Inferior parietal cortex (tissue), 1 donor: ENCODE results near the gene OR7A10.

Experiments
- DNase-seq: peaks from one replicate; pipeline ENCODE4 v3.0.0-alpha.2; 2016; ENCODE audit errors: extremely low spot score

OR7A10 gene

DNA sequence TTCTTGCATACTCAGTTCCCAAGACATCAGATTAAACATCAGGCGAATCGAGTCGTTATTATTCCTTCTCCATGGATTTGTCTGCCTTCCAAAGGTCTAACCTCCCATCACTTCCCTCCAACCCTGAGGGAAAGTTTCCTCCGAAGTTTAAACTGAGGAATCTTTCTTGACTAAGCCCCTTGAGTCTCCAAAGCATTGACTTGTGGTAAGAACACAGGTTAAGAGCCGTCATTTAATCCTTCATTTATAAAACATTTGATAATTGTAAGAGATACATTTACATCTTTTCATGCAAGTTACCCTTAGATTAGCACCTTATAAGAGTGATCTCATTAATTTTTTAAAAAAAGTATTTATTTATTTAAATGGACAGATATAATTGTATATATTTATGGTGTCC is at the start of gene OR7A10:
Gene OR7A10 (minus strand): TSS at position 101 of the 400 bp plus-strand sequence. CDS start 7,045 bp downstream, outside the sequence.
- no peak for DNase-seq

DNA sequence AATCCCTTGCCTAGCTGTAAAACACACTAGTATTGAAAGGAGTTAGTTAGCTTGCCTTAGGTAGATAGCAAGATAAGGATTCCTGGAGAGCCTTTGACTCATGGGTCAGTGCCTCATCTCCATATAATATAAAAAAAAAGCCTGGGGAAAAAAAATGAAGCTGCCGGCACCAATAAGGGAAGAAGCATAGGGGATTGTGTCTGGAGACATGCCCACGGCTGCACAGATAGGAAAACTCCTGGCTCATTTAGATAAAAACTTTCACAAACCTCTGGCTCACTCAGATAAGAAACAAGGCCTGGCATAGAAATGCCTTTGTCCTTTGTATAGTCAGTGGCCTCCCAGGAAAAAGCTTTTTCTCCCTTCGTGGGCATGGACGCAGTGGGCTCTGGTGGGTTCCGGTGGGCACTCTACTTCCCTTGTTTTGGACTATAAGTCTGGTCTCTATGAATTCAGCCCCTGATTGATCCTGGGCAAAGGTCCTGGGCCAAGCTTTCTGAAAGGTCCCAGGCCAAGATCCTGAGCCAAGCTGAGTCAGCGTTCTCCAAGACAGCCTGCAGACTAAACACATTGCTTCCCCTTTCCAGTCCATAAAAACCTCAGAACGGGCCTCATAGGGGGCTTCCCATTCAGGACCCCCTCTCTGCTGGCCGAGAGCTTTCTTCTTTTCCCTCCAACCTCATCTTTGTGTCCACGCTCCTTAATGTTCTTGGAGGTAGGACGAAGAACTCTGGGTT is 42.1 kb upstream of the OR7A10 start:
- no peak for DNase-seq

DNA sequence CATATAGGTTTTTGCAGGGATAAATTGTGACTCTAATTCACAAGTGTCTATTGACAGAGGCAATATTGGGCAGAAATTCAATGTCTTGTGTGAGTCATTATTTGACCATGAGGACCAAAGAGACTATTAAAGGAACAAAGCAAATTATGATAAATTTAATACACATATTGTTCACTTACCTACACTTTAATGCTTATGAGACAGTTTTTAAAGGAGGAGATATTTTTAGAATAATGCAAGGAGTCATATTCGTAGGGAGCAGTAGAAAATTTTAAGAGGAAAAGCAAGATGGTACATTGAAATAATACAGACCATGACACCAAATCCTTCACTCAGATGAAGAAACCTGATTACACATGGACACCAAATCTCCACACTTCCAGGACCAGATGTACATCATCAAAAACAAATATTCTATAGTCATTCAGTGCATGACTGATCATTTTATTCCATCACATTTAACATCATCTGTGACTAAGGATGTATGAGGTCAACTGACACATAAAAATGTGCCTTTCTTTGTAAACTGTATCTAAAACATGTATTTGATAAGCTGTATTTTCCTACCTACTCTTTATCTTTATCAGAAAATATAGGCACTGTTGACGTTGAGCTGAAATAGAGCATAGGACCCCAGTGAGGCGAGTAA is 41.4 kb upstream of the OR7A10 start:
- no peak for DNase-seq

DNA sequence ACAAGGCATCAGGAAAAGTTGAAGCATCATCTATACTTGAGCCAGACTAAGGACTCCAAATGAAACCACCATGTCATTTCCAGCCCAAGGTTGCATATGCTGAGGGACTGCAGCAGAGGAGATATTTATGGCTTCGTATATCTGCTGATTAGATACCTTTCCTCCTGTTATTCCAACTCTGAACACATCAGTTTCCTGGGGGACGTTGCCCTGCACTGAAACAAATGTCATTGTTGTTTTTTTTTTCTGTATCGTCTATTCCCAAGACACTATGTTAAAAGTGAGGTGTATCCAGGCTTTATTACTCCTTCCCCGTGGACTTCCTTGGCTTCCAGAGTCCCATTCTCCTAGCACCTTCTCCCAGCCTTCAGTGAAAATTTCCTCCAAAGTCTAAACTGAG is 37.3 kb upstream of the OR7A10 start, which contains the start of gene OR7A17:
Gene OR7A17 (minus strand): TSS at position 101 of the 400 bp plus-strand sequence. CDS start 4,777 bp downstream, outside the sequence.
- DNase-seq = no peak

DNA sequence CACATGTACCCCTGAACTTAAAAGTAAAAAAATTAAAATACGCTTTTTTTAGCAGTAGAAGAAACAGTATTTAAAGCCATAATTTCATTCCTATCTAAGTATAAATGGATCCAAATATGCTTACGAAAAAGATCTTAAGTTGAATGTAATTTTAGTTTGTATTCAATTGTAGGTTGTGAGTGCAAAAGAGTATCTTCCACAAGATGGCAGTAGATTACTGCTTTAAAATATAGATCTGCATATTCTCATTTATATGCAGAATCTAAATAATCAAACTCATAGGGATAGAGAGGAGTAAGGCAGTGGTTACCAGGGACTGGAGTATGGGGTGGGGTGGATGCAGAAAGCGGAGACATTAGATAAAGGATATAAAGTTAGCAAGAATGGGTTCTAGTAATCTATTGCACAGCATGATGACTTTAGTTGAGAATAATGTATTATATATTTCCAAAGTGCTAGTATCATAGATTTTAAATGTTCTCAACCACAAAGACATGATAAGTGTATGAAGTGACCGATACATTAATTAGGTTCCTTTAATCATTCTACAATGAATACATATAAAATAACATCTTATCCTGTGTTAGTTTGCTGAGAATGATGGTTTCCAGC is 23.0 kb upstream of the OR7A10 start:
- DNase-seq = peak; percentile 41

DNA sequence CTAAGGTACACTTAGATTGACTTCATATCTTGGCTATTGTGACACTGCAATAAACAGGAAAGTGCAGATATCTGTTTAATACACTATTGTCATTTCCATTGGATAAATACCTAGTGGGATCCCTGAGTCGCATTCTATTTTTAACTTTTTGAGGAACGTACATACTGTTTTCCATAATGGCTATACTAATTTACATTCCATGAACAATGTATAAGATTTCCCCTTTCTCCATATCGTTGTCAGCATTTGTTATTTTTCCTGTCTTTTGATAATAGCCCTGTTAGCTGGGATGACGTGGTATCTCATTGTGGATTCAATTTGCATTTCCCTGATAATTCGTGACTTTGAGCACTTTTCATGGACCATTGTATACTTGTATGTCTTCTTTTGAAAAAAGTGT is 19.8 kb upstream of the OR7A10 start:
- no peak for DNase-seq

DNA sequence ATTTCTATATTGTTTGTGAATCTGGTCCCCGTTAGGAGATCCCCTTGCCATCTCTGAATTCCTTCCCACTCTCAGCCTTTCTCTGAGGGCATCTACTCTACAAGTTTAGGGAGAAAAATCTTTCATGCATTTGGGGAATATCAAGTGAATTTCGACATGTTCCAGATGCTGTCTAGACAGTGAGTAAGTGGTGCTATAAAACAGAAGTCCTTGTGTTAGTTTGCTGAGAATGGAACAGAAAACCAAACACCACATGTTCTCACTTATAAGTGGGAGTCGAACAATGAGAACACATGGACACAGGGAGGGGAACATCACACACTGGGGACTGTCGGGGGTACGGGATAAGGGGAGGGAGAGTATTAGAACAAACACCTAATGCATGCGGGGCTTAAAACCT is 5.1 kb downstream of the OR7A10 start:
- no peak for DNase-seq

DNA sequence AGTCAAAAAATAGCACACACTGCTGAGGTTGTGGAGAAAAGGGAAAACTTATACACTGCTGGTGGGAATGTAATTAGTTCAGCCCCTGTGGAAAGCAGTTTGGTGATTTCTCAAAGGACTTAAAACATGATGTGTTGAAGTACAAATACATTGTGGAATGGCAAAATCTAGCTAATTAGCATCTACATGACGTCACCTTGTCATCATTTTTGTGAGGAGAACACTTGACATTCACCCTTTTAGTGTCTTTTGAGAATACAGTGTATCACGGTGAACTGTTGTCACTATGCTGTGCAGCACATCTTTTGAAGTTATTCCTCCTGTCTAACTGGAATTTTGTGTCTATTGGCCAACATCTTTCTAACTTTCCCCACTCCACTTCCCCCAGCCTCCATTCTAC is 5.6 kb downstream of the OR7A10 start:
- no peak for DNase-seq

DNA sequence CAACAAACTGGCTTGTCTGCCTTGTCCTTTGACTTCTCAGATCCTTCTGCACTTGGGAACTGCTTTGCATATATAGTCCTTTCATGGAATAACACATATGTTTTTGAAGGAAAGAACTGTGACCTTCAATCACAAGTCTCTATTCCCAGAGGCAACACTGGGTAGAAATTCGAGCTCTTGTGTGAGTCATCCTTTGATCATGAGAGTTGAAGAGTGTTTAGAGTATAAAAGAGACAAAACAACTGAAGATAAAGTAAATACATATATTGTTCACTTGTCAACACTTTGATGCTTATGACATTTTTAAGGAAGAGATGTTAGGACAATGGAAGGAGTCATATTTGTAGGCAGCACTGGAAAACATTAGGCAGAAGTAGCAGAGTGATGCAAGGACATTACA is 8.5 kb downstream of the OR7A10 start:
- DNase-seq = no peak

DNA sequence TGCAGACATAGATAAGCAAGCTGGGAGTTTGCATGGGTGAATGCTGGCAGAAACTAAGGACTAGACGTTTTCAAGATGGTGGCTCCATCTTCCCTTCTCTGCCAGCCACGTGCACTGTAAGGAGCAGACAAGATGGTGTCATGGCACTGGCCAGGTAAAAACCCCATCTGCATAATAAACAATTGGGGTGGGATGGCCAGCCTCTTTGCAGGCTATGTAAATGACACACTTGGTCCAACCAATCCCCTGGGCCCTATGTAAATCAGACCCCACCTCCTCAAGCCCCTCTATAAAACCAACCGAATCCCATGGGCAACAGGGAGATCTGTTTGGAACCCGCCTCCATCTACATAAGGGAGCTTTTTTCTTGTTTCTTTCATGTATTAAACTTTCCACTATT is 11.3 kb downstream of the OR7A10 start:
- DNase-seq = no peak

DNA sequence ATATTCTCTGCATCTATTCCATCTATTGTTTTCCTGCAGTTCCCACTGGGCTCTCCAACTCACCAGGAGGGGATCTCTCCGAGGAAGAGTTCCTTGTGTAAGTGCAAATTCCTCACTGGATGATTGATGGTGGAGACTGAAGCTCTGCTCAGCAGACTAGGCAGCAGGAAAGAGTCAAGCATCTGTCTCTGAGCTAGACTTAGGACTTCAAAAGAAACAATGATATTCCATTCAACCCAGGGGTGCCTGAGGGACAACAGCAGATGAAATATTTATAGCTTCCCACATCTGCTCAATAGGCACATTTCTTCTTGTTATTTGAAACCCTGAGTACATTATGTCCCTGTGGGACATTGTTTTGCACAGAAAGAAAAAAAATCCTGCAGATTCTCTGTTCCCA is 13.7 kb downstream of the OR7A10 start, which contains the start of the genes OR7A5 and OR7C1:
Gene OR7A5 (minus strand): TSS at position 175 of the 400 bp plus-strand sequence. CDS start 6,944 bp downstream, outside the sequence.
Gene OR7C1 (minus strand): TSS at position 175 of the 400 bp plus-strand sequence. CDS start 35,049 bp downstream, outside the sequence.
- DNase-seq = peak; percentile 16

DNA sequence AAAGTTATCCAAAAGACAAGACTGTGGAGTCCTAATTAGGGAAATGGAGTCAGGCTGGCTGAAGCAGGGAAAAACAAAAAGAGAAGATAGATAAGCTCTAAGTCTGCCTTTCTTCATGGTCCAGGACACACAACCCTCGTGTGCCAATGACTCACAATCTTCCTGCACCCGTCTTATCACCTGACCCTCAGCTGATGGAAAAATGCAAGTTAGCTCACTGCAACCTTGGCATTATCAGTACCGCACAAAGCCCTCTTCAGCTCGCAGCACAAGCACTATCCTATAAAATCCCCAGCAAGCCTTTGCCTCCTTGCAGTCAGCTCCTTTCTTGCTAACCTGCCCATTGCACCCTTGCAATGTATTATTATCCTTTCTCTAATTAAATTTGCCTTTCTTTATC is 18.0 kb downstream of the OR7A10 start:
- no peak for DNase-seq

DNA sequence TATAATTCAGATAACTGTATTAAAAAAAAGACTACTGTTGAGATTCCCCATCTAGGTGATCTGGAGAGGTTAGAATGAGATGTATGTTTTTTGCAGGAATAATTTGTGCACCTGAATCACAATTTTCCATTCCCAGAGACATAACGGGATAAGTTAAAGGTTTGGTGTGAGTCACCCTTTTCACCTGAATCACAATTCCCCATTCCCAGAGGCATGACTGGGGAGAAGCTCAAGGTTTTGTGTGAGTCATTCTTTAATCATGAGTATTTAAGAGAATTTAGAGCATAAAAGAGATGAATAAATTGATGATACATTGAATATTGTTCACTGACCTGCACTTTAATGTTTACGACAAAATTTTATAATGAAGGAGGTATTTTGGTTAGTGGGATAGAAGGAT is 22.7 kb downstream of the OR7A10 start:
- no peak for DNase-seq

DNA sequence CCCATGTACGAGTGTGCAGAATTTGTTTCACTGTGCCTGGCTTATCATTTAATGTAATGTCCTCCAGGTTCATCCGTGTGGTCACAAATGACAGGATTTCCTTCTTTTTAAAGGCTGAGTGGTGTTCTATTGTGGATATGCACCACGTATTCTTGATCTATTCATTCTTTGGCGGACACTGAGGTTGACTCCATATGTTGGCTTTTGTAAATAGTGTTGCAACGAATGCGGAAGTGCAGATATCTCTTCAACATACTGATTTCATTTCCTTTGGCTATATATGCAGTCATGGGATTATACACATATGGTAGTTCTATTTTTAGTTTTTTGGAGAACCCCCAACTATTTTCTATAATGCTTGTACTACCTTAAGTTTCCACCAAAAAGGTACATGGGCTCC is 26.8 kb downstream of the OR7A10 start:
- DNase-seq = no peak

DNA sequence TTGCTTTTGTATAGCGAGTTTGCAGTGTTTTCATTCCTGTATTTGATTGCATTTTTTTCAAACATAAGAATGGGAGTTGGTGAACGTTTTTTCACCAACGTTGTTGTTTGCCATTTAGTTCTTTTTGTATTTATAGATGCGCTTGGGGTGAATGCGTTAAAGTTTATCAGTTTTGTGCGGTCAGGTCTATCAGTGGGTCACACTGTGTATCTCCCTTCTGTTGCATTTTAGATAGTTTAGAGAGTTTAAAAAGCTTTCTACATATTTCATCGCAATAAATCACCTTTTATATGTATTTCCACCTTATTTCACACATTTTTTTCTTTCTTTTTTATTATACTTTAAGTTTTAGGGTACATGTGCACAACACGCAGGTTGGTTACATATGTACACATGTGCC is 30.1 kb downstream of the OR7A10 start:
- DNase-seq = no peak

DNA sequence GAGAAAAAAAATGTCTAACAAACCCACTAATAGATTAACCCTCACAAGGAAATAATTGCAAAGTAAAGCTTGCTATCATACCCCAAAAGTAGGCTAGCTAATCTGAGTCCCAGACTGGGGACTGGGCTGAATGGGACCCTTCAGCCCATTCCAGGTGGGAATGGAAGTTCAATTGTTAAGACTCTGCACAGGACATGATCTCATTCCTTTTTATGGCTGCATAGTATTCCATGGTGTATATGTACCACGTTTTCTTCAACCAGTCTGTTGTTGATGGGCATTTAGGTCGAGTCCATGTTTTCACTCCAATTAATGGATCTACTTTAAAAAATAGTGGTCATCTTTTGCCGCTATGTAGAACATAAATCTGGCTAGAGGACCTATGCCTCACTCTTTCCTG is 31.7 kb downstream of the OR7A10 start:
- DNase-seq = no peak

DNA sequence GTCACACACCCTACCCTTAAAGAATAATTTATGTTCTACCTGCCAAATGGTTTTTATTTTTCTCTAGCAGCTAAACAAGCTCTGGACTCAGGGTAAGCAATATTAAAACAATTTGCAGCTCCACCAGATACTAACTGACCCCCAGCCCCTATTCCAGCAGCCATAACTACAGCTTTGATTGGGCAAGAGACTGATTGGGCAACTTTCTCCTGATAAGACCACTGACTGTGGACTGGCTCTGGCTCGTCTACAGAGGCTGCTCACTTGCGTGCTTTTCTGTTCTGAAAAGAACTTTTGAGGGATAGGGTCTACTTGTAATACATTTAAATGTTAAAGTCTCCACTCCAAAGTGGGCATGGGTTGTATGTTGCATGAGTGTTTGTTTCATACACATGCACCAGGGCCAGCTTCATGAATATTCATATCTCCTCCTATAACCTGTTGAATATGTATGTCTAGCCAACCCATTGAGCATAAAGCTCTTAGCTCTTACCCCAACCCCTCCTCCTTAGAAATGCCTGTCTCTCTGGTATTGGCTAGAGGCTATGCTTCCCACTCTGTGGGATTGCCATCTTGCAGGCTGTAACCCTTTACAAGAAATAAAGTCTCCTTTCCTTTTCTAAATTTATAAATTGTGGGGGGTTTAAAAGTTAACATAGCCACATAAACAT is 33.6 kb downstream of the OR7A10 start:
- no peak for DNase-seq

DNA sequence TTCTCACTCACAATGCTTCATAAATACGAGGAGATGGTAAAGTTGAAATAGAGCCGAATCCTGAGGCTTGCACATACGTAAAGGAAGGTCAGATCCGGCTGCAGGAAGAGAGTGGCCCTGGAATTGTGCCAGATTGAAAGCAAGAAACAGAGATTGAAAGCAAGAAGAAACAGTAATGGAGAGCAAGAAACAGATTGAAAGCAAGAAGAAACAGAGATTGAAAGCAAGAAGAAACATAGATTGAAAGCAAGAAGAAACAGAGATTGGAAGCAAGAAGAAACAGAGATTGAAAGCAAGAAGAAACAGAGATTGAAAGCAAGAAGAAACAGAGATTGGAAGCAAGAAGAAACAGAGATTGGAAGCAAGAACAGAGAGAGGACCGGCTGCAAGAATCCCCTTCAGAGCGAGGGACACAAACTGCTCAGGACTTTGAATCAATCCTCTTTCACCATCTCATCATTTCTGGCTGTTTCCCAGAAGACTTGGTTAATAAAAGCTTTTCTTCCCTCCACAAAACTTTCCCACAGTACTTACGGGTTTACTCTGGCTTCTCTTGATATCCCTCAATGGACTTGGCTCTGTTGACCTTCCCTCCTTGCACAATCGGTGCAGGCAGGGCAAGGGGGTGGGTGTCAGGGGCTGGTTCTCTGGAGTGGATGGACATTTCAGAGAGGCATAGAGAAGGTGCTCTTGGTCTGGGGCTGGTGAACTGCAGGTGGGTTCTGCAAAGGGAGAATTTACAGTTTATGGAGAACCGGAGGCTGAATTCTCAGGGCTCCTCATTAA is 39.3 kb downstream of the OR7A10 start:
- DNase-seq = no peak

DNA sequence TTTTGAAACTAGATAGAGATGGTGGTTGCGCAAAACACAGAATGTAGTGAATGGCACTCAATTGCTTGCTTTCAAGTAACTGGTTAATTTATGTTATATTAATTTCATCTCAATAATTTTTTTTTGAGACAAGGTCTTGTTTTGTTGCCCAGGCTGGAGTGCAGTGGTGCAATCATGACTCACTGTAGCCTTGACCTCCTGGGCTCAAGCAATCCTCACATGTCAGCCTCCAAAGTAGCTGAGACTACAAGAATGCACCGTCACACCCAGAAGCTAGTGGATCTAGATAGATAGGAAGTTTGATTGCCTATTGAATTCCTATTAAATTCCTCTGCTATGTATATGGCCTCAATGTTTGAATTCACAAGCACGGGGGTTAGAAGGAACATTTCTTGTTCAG is 44.0 kb downstream of the OR7A10 start:
- DNase-seq = no peak

DNA sequence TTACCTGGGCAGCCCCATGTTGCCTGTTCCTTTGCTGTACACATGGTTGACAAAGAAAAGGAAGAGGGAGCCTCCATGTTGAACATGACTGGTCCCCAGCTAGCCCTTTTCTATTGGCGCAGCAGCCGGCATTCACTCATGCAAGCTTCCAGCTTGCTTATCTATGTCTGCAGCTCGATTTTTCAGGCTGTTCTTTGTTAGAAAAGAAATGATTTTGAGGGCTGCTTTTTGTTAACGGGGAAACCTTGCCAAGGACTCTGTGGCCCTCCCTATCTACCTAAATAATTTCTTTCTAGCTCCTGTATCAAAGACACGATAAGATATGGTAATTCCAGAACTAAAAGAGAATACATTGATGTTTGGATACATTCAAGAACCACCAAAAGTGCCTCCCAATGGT is 50.0 kb downstream of the OR7A10 start:
- no peak for DNase-seq

DNA sequence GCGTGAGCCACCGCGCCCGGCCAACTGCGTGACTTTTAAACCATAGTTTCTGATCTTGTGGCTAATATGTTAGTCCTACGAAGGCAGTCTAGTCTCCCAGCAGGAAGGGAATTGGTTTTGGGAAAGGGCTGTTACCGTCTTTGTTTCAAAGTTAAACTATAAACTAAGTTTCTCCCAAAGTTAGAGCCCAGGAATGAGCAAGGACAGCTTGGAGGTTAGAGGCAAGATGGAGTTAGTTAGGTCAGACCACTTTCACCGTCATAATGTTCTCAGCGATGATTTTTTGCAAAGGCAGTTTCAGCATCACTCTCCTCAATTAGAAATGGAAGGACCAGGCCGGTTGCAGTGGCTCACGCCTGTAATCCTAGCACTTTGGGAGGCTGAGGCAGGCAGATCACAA is 52.7 kb downstream of the OR7A10 start:
- no peak for DNase-seq
